HuH-7.5 (cell line): ENCODE measurements around the gene MED22.
"Not testable (repeated sequence)": the region's sequence is repeated elsewhere in the genome, so short reads cannot be mapped to it uniquely, and the experiment has no call there.

Experiments used
- DNase-seq: peaks from one replicate; pipeline ENCODE4 v3.0.0; 2011; ENCODE audit warnings: low spot score

The MED22 gene

GRCh38 chr9:133334888-133335287, 13.0 kb downstream of the MED22 start:
- DNase-seq: not testable (repeated sequence)

DNA sequence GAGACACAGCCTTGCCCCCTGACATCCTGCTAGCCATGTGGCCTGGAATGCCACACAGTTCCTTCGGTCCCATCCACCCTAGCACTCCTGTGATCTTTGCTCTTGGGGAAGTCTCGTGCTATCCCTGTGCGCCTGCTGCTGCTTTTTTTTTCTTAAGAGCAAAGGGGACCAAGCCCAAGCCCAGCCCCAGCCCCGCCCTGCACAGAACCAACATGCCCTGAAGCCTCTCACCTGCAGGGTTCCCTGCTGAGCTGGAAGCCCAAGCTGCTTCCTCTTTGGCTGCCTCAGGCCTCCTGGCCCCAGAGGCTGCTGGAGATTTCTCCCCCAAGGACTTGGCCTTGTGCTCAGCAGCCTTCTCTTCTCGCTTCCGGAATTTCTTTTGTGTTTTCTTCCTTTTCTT, 13.8 kb downstream of the MED22 start:
- no peak for DNase-seq

DNA sequence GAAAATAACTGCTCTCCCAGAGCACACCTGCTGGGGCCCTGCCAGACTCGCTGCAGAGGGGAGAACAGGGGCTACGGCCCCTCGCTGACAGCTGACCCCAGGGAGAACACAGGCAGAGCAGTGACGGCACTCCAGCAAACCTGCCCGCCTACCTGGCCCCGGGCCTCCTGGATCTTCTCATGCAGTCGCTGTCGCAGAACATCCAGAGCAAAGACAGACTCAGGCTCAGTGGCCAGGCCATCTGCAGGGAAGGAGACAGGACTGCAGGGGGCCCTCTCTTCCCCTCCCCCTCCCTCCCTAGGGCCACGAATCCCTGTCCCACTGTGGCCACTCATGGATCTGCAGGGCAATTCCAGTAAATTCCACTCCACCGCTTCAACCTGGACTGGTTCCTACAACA, 14.4 kb downstream of the MED22 start:
- no peak for DNase-seq

GRCh38 chr9:133333011-133333410, 14.9 kb downstream of the MED22 start:
- no peak for DNase-seq

DNA sequence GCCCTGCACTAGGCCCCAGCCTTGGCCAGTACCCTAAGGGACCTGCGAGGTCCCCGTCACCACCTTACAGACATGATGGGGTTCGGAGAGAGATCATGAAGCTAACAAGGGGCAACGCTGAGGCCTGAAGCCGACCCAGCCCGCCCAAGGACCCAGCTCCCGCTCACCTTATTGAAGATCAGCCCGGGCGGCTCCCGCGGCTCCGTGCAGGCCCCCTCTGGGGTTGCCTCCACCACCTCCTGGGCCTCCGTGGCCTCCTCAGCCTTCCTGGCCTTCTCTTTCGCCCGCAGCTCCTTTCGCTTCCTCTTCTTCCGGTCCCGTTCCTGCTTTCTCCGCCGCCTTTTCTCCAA, 15.6 kb downstream of the MED22 start:
- no peak for DNase-seq

GRCh38 chr9:133331641-133332380, 16.1 kb downstream of the MED22 start:
- DNase-seq: no peak

DNA sequence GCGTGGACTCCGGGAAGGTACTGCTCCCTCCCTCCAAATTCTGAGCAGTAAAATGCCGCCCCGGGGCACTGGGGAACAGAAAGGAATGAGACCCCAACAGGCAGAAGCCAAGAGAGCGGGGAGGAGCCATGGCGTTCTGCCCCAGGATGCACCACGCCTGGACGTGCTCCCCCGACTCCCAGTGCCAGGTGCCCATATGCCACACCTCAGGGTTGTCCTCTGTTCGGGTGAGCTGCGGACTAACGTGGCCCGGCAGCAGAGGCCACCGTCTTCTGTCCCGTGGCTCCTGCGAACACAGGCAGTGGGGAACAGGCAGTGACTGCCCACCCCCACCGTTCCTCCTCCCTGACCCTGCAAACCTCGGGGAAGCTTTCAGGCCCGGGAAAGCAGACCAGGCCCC, 16.7 kb downstream of the MED22 start:
- no peak for DNase-seq

- DNase-seq: not testable (repeated sequence)
Observed at GRCh38 chr9:133329306-133330156, 18.4 kb downstream of the MED22 start.

DNA sequence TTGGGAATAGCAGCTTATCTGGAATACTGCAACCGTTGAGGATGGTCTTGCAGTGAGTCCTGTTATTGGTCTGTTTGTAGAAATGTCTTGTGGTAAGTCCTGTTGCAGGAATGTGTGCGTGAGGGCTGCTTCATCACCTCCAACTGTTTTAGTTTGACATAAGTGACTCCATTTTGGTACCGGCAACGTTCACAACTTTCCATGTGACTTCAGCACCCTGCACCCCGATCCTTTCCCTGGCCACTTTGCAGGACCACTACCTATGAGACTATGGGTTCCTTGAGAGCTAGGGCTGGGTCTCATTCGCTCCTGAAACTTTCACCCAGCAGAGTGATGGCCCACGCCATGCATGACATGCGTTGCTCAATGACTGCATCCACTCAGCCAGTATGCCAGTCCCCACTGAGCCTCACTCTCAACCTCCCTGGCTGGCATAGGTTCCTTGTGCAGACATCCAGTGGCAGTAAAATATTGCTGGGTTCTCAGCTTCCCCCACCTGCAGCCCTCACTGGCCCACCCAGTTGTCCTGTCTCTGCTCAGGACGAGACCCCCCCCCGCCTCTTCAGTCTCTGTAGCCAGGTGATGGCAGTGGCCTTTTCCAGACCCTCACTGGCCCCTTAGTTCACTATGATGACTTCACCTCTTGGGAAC, 20.0 kb downstream of the MED22 start:
- DNase-seq: no peak

DNA sequence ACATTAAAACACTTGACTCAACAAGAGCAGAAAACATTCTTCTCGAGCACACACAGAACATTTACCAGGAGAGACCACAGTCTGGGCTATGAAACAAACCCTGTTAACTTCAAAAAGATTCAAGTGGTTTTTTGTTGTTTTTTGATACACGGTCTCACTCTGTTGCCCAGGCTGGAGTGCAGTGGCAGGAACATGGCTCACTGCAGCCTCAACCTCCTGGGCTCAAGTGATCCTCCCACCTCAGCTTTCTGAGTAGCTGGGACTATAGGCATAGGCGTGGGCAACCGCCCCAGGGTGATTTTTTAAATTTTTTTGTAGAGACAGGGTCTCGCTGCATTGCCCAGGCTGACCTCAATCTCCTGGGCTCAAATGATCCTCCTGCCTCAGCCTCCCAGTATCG, 20.9 kb downstream of the MED22 start:
- DNase-seq: not testable (repeated sequence)

DNA sequence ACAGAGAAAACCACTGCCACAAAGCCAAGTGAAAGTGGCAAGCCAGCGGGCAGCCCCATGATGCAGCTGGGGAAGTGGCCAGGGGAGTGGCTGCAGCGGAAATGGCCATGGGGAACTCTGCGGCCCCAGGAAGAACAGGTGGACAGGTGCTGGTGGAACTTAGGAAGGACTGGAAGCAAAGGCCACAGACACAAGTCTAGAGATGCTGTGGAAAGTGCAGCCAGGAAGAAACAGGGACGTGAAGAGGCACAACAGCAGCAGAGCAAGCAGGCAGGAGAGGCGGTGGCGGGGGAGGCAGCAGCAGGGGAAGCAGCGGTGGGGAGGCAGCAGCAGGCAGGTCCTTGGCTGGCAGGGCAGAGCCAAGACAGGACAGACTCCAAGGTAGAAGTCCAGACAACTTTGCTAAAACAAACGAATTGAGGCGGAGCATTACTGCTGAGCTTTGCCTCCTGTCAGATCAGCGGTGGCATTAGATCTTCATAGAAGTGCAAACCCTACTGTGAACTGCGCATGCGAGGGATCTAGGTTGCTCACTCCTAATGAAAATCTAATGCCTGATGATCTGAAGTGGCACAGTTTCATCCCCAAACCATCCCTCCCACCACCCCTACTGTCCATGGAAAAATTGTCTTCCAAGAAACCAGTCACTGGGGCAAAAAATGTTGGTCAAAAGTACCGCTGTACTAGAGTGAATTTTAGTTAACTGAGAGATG, 23.8 kb downstream of the MED22 start:
- DNase-seq: no peak

DNA sequence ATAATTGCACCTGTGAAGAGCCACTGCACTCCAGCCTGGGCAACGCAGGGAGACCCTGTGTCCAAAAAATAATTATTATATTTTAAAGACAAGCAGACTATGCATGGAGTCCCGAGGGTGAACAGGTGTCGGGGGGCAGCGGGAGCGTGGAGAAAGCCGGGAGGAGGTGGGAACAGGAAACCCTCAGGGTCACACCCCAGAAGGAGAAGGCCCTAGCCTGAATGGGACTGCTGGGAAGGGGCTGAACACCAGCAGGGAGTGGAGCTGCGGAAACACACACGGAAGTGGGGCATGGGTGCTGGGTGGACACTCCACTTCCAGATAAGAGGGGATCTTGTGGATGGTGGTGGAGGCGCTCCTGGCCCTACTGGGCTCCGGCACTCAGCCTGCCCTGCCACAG, 24.7 kb downstream of the MED22 start:
- DNase-seq: no peak

DNA sequence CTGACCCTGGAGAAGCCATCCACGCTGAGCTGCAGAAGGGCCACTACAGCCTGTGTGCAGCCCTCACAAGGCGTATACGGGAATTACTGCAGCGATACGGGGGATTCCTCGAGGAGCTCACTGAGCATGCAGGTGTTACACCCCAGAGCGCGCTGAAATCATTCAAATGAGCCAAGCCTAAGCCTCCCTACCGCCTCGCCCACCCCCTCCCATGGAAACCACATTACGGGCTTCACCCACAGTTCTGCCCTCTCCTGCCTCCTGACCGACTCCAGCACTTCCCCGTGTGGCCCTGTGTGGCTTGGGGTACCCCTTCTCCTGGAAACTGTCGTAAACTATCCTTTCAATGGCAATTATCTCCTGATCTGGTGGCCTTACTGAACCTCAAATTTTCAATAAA, 25.2 kb downstream of the MED22 start:
- no peak for DNase-seq

DNA sequence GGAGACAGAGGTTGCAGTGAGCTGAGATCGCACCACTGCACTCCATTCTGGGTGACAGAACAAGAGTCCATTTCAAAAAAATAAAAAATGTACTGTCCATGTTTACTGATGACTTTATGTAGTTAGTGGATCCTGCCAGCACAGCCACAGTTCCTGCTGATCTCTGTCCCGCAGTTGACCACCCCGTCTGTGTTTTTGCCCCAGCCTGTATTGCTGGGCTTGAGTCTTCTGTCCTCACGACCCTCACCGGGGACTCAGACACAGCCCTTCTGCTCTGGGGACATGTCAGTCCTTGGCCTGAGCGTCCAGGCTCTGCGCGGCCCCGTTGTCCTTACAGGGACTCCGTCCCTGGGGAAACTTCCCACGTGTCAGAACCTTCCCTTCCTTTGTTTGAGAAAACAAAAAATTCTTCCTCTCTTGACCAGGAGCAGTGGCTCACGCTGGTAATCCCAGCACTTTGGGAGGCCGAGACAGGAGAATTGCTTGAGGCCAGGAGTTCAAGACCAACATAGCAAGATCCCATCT, 26.5 kb downstream of the MED22 start:
- no peak for DNase-seq

DNA sequence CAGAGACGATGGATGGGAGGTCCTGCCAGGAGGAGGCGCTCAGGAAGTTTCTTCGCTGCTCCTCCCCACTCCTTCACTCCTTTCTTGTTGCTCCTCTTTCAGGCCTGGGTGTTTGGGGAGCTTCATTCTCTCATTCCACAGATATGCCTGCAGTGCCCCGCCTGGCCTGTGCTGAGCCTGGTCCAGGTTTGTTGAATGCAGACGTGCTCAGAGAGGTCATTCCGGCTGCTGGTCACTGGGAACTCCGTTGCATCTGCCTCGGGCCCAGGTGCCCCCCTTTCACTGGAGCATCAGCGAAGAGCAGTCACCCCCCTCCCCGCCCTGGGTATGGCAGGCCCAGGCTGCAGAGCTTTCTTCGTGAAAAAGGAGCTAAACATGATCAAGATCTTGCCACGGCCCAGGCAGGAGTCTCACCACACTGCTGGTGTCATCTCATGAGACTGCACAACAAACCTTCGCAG, 27.5 kb downstream of the MED22 start:
- DNase-seq: no peak

DNA sequence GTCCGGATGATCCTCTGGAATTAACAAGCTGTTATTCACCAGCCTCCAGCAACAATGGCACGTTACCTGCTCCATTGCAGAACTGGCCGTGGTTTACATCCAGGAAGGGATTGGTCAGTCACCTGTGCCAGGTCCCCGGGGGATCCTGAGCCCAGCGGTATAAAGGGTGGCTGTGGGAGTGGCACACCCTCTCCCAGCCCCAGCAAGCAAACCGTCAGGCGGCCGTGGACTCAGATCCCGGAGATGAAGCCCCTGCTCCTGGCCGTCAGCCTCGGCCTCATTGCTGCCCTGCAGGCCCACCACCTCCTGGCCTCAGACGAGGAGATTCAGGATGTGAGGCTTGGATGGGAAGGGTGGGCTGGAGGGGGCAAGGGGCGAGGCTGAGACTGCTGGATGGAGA, 30.4 kb downstream of the MED22 start:
- DNase-seq: not testable (repeated sequence)

DNA sequence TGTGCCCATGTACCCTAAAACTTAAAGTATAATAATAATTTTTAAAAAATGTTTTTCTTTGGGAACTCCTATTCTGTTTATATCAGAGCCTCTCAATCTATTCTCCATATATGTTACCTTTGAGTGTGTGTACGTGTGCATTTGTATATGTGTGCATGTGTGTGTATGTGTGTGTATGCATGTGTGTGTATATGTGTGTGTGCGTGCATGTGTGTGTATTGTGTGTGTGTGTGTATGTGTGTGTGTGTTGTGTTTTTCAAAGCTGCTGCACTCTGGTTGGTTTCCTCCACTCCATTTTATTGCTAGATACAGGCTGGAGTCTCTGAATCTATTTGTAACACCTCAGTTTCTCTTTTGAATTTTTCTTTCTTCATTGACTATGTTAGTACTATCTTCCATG, 31.9 kb downstream of the MED22 start:
- no peak for DNase-seq

- no peak for DNase-seq
Observed at GRCh38 chr9:133309608-133310007, 38.3 kb downstream of the MED22 start.

DNA sequence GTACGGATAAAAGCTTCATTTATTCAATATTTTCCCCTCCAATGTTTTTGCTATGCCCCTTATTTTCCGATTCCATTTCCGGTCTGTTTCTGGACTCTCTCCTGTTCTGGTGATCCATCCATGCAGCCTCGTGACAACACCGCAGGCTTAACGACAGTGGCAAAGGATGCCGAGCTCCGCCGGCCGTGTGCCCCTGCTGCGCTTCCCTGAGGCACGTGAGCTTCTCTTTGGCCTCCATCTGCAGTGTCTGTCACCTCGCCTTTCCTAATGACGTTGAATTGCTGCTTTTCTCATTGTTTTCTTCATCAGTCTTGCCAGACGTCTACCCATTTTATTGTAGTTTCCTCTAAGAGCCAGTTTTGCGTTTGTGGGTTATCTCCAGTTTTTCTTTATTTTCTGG, 40.6 kb downstream of the MED22 start:
- DNase-seq: no peak

GRCh38 chr9:133306242-133307204, 41.4 kb downstream of the MED22 start:
- DNase-seq: no peak

GRCh38 chr9:133305731-133306130, 42.2 kb downstream of the MED22 start:
- no peak for DNase-seq
